Endothelial cell of umbilical vein (primary cell): ENCODE data around the gene BNC2. TPM values are rescaled to one million over a fixed set of nuclear protein-coding genes. Genes with fewer than 3 reads are reported as not detected.

ENCODE experiments used
- BruUV-seq: library from RNA; stranded (reverse); fragments of 400-500 nt; replicated peaks from 2 replicates; lab custom pipeline; 2021; lab: Mats Ljungman, UMichigan
- CTCF ChIA-PET: fragments of 300-600, 350-600 bp; sonication (Branson Sonifier 250); formaldehyde crosslinking; loops from one replicate; lab custom pipeline; 2021; ENCODE audit warnings: antibody characterized with exemption, inconsistent platforms; lab: Charles Lee
- POLR2A ChIA-PET: fragments of 300-600, 350-600 bp; sonication (Branson Sonifier 250); formaldehyde crosslinking; loops from one replicate; lab custom pipeline; 2021; ENCODE audit warnings: antibody characterized with exemption, inconsistent platforms; lab: Charles Lee
- DNase-seq: peaks from one replicate; pipeline ENCODE4 v3.0.0-alpha.2; 2011; ENCODE audit warnings: low read depth, low spot score
- FAIRE-seq: peaks from 2 replicates; lab custom pipeline; 2011; peaks lifted over from hg19 to GRCh38; lab: Jason Lieb, UNC
- H2AFZ ChIP-seq: 2 replicates; pipeline ENCODE4 v1.6.0; 2012; ENCODE audit warnings: low read depth, low read length, control low read depth, inconsistent platforms
- H3K27ac ChIP-seq: 2 replicates; pipeline ENCODE4 v1.5.1; 2011; ENCODE audit warnings: low read depth, mild to moderate bottlenecking, control low read depth, low read length, moderate library complexity; ENCODE audit not compliant: insufficient read depth
- H3K27me3 ChIP-seq, 2 experiments: 2 replicates each; pipeline versions ENCODE4 v1.6.0 to v1.6.1; 2011; ENCODE audit warnings: low read length in 2 of 2, mixed read lengths in 1 of 2; ENCODE audit not compliant: control insufficient read depth in 2 of 2, insufficient read depth in 2 of 2
- H3K36me3 ChIP-seq, 2 experiments: 2 replicates in 1 of 2; 3 replicates in 1 of 2; pipeline ENCODE4 v1.5.1; 2011; ENCODE audit warnings: low read length in 2 of 2, mild to moderate bottlenecking in 1 of 2, moderate library complexity in 1 of 2; ENCODE audit not compliant: control insufficient read depth in 2 of 2, insufficient read depth in 2 of 2; ENCODE audit errors: extremely low read depth in 1 of 2
- H3K4me1 ChIP-seq: 3 replicates; pipeline ENCODE4 v1.5.1; 2011; ENCODE audit warnings: mild to moderate bottlenecking, low read length; ENCODE audit not compliant: control insufficient read depth, insufficient read depth; ENCODE audit errors: extremely low read depth
- H3K4me2 ChIP-seq: 2 replicates; pipeline ENCODE4 v1.6.1; 2011; ENCODE audit warnings: low read length, control low read depth, mixed read lengths; ENCODE audit not compliant: insufficient read depth
- H3K4me3 ChIP-seq, 3 experiments: fragments of 200-600 bp in 1 of 3; sonication (generic), shearing (Covaris generic) in 1 of 3; replicated peaks in 1 of 3; 2 replicates each; pipeline ENCODE4 v1.5.1; 2011 to 2016; ENCODE audit warnings: control low read depth in 3 of 3, low read length in 3 of 3, mild to moderate bottlenecking in 2 of 3, inconsistent platforms in 1 of 3, low read depth in 1 of 3, moderate library complexity in 1 of 3; ENCODE audit not compliant: insufficient read depth in 1 of 3
- H3K79me2 ChIP-seq: 2 replicates; pipeline ENCODE4 v1.6.0; 2012; ENCODE audit warnings: low read length, inconsistent platforms; ENCODE audit not compliant: control insufficient read depth, insufficient read depth
- H3K9ac ChIP-seq: replicated peaks from 2 replicates; pipeline ENCODE3; 2011; ENCODE audit warnings: low read length, control low read depth; ENCODE audit not compliant: insufficient read depth; ENCODE audit errors: extremely low read depth
- H3K9me1 ChIP-seq: replicated peaks from 3 replicates; pipeline ENCODE4 v1.6.0; 2011; ENCODE audit warnings: mild to moderate bottlenecking, low read length; ENCODE audit not compliant: control insufficient read depth, insufficient read depth; ENCODE audit errors: extremely low read depth
- H3K9me3 ChIP-seq: replicated peaks from 2 replicates; pipeline ENCODE4 v1.5.1; 2012; ENCODE audit warnings: low read length, inconsistent platforms; ENCODE audit not compliant: control insufficient read depth, insufficient read depth
- H4K20me1 ChIP-seq: replicated peaks from 2 replicates; pipeline ENCODE3; 2011; ENCODE audit warnings: mild to moderate bottlenecking, low read length; ENCODE audit not compliant: control insufficient read depth, insufficient read depth; ENCODE audit errors: extremely low read depth
- CTCF ChIP-seq, 2 donors: IDR thresholded peaks; 1 replicate in 1 of 2; 2 replicates in 1 of 2; pipeline ENCODE4 v1.5.1; 2011; ENCODE audit warnings: low read length in 2 of 2, mild to moderate bottlenecking in 2 of 2, moderate library complexity in 2 of 2, control low read depth in 1 of 2, inconsistent platforms in 1 of 2, low read depth in 1 of 2; ENCODE audit not compliant: insufficient read depth in 1 of 2; ENCODE audit errors: extremely low read depth in 1 of 2
- EZH2 ChIP-seq: IDR thresholded peaks from 2 replicates; pipeline ENCODE4 v1.6.1; 2012; ENCODE audit warnings: borderline replicate concordance, low read depth, mild to moderate bottlenecking, moderate library complexity, low read length, inconsistent platforms; ENCODE audit not compliant: severe bottlenecking
- FOS ChIP-seq: IDR thresholded peaks from 2 replicates; pipeline ENCODE4 v1.6.1; 2011; ENCODE audit warnings: mild to moderate bottlenecking, low read length, moderate library complexity, borderline replicate concordance; ENCODE audit not compliant: insufficient read depth
- GATA2 ChIP-seq: IDR thresholded peaks from 2 replicates; pipeline ENCODE4 v1.7.0; 2011; ENCODE audit warnings: low read depth, mild to moderate bottlenecking, moderate library complexity, mixed read lengths, low read length; ENCODE audit not compliant: insufficient read length, insufficient read depth
- JUN ChIP-seq: IDR thresholded peaks from 2 replicates; pipeline ENCODE4 v1.6.1; 2011; ENCODE audit warnings: borderline replicate concordance, low read depth; ENCODE audit not compliant: insufficient read length, insufficient read depth
- MAX ChIP-seq: IDR thresholded peaks from 2 replicates; pipeline ENCODE4 v1.6.1; 2011; ENCODE audit not compliant: insufficient read depth, insufficient read length
- MYC ChIP-seq: IDR thresholded peaks from one replicate; pipeline ENCODE4 v1.6.1; 2011; ENCODE audit warnings: mild to moderate bottlenecking, low read depth, low read length
- POLR2A ChIP-seq: IDR thresholded peaks from 2 replicates; pipeline ENCODE4 v1.6.1; 2012; ENCODE audit warnings: low read depth, mild to moderate bottlenecking, control low read depth, low read length
- POLR2AphosphoS5 ChIP-seq: IDR thresholded peaks from 2 replicates; pipeline ENCODE4 v1.6.1; 2012; ENCODE audit warnings: low read depth, mild to moderate bottlenecking, control low read depth, low read length, moderate library complexity; ENCODE audit not compliant: insufficient read depth
- dilution Hi-C: fragments of 300-500 bp; cut with MboI; formaldehyde crosslinking; loops from one replicate; pipeline ENCODE4 v1.15.0; 2019; ENCODE audit warnings: low sequenced_read_pairs; ENCODE audit not compliant: extremely low pct_ligation_motif_present
- intact Hi-C: fragments of 100-400 bp; cut with micrococcal nuclease; formaldehyde crosslinking; loops from one replicate; pipeline ENCODE4 v1.10.0; 2022
- polyA plus RNA-seq, 4 experiments: library from polyadenylated mRNA; depleted of rRNA in 3 of 4; stranded (reverse) in 3 of 4; unstranded in 1 of 4; fragments of >200 nt; gene quantifications; 2 replicates each; pipeline versions ENCODE4 v1.2.1 to v1.2.3, GENCODE V29; 2011 to 2012; ENCODE audit warnings: missing spikeins in 1 of 4
- total RNA-seq: library from RNA; stranded (reverse); gene quantifications from 2 replicates; pipeline ENCODE4 v1.2.3, GENCODE V29; 2021

BNC2 gene
- total and polyA plus RNA-seq, 2 donors (not counting 3 experiments of a cell fraction or from before 2014, with no cell fraction given) = 12.1 to 34.3 TPM

GRCh38 chr9:16754662-16755061 is 115.8 kb downstream of the BNC2 start:
- intact Hi-C loops (no loop called here), dilution Hi-C loops (no loop called here)
- Histone ChIP-seq H3K36me3 (no peaks in the 10 kb centered on the region), H3K4me1 (no peaks in the 10 kb centered on the region), H3K27ac (no peak overlapping the region), H4K20me1 (no peaks in the 10 kb centered on the region), H3K4me3 (no peak overlapping the region), H3K79me2 (no peaks in the 10 kb centered on the region), H3K4me2 (no peak overlapping the region), H2AFZ (no peak overlapping the region), H3K9me3 (no peaks in the 10 kb centered on the region), H3K27me3 (no peaks in the 10 kb centered on the region), H3K9ac (no peak overlapping the region), H3K9me1 (no peaks in the 10 kb centered on the region)
- POLR2A ChIA-PET = no interaction called here
- FAIRE-seq (no peak), DNase-seq (no peak)
- CTCF ChIA-PET = no interaction called here
- TF ChIP-seq POLR2A (no peak), GATA2 (no peak), MYC (no peak), FOS (no peak), CTCF (IDR thresholded peaks at IDR 0.05; ENCODE audit: extremely low read depth in 1 of 2, insufficient read depth in 1 of 2, low read depth in 1 of 2, low read length in 2 of 2) (no peak), JUN (no peak), POLR2AphosphoS5 (no peak), EZH2 (no peak), MAX (no peak)
- BruUV-seq = no TSS peak
